H1 (cell line): ENCODE results near the gene VEGFC. TPM values are rescaled to one million over a fixed set of nuclear protein-coding genes. Genes with fewer than 3 reads are reported as not detected.

Source experiments
- BACH1 ChIP-seq: IDR thresholded peaks from 2 replicates; pipeline ENCODE4 v1.6.1; 2012; ENCODE audit warnings: low read length, improper control_type of control experiment
- POLR2A ChIP-seq, 2 experiments: IDR thresholded peaks; 1 replicate in 1 of 2; 2 replicates in 1 of 2; pipeline ENCODE4 v1.6.1; 2011; ENCODE audit warnings: low read depth in 2 of 2, low read length in 2 of 2, mild to moderate bottlenecking in 2 of 2; ENCODE audit errors: control extremely low read depth in 1 of 2
- RBBP5 ChIP-seq: IDR thresholded peaks from 2 replicates; pipeline ENCODE4 v1.7.1; 2012; ENCODE audit warnings: low read depth, mild to moderate bottlenecking, inconsistent platforms, low read length, moderate library complexity, borderline replicate concordance
- RFX5 ChIP-seq: IDR thresholded peaks from 2 replicates; pipeline ENCODE4 v1.6.1; 2011; ENCODE audit warnings: low read depth, low read length, improper control_type of control experiment, borderline replicate concordance
- polyA plus RNA-seq, 7 experiments: library from polyadenylated mRNA; depleted of rRNA in 3 of 7; stranded (reverse) in 5 of 7; unstranded in 2 of 7; fragments of >200 nt in 5 of 7; fragments of 200-250 nt in 2 of 7; gene quantifications; 1 replicate in 5 of 7; 2 replicates in 1 of 7; 4 replicates in 1 of 7; pipeline versions ENCODE4 v1.2.1 to v1.2.3, GENCODE V29; 2011 to 2013; ENCODE audit warnings: missing spikeins in 2 of 7, mixed read lengths in 2 of 7
- total RNA-seq: library from RNA; stranded (reverse); fragmentation: NEBNext Ultra II Directional; extraction: Animal tissue kit (Norgen Biotek cat#: 25700); gene quantifications from 2 replicates; pipeline ENCODE4 v1.2.1, GENCODE V29; 2021

VEGFC gene
- total and polyA plus RNA-seq, 2 of the 8 experiments (the other 6 are each of a cell fraction or from before 2014, with no cell fraction given) = 0.53 to 1.4 TPM

GRCh38 chr4:176830971-176831370 is 38.2 kb upstream of the VEGFC start (continued):
- TF ChIP-seq RFX5 = no peak
- no peak for TF ChIP-seq RBBP5
- TF ChIP-seq BACH1 = no peak
- TF ChIP-seq POLR2A (IDR thresholded peaks at IDR 0.05; ENCODE audit: control extremely low read depth in 1 of 2, low read depth in 2 of 2, low read length in 2 of 2) = no peak
